ENCODE measurements around the gene AIG1. TPM values are rescaled to one million over a fixed set of nuclear protein-coding genes. Genes with fewer than 3 reads are reported as not detected.

The AIG1 gene
- total RNA-seq, 4 donors from 2014 or later = 18.1 to 47.3 (median 22.9) TPM

DNA sequence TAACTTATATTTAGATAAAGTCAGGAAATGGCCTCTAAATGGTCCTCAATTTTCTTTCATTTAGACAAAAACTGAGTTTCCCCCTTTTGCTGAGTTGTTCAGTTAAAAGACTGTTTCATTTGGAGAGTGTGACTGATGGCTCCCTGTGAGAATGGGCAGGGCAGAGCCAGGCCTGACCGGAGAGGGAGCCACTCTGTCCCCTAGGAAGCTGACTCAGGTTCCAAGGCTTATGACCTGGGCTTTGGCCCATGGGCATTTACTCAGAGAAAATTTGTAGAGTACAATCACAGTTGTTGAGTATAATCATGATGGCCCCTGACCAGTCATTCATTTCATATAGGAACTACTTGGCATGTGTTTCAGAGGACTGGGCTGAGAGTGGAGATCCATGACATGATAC is 37.0 kb upstream of the AIG1 start:
- TF ChIP-seq, protein P1, sequence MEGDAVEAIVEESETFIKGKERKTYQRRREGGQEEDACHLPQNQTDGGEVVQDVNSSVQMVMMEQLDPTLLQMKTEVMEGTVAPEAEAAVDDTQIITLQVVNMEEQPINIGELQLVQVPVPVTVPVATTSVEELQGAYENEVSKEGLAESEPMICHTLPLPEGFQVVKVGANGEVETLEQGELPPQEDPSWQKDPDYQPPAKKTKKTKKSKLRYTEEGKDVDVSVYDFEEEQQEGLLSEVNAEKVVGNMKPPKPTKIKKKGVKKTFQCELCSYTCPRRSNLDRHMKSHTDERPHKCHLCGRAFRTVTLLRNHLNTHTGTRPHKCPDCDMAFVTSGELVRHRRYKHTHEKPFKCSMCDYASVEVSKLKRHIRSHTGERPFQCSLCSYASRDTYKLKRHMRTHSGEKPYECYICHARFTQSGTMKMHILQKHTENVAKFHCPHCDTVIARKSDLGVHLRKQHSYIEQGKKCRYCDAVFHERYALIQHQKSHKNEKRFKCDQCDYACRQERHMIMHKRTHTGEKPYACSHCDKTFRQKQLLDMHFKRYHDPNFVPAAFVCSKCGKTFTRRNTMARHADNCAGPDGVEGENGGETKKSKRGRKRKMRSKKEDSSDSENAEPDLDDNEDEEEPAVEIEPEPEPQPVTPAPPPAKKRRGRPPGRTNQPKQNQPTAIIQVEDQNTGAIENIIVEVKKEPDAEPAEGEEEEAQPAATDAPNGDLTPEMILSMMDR (IDR thresholded peaks at IDR 0.05) = no peak
- no peak for ATAC-seq (ENCODE audit: low FRiP score)

DNA sequence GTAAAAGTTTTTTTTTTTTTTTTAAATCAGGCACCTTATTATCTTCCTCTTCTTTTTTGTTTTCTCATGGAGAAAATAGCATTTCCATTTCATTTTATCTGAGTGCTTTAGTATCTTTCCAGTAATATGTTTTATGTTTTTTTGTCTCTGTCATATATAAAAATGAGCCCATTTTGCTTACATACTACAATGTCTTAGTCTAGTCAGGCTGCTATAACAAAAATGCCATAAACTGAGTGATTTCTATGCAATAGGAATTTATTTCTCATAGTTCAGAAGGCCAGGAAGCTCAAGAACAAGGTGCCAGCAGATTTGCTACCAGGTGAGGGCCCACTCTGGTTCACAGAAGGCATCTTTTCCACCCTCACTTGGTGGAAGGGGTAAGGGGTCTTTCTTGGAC is 35.7 kb upstream of the AIG1 start:
- no peak for ATAC-seq (ENCODE audit: low FRiP score)
- DNase-seq (ENCODE audit: low spot score) = no peak
- TF ChIP-seq, protein P1 (IDR thresholded peaks at IDR 0.05) = no peak

More for the DNA sequence above, 37.0 kb upstream of the AIG1 start:
- DNase-seq (ENCODE audit: low spot score) = no peak

DNA sequence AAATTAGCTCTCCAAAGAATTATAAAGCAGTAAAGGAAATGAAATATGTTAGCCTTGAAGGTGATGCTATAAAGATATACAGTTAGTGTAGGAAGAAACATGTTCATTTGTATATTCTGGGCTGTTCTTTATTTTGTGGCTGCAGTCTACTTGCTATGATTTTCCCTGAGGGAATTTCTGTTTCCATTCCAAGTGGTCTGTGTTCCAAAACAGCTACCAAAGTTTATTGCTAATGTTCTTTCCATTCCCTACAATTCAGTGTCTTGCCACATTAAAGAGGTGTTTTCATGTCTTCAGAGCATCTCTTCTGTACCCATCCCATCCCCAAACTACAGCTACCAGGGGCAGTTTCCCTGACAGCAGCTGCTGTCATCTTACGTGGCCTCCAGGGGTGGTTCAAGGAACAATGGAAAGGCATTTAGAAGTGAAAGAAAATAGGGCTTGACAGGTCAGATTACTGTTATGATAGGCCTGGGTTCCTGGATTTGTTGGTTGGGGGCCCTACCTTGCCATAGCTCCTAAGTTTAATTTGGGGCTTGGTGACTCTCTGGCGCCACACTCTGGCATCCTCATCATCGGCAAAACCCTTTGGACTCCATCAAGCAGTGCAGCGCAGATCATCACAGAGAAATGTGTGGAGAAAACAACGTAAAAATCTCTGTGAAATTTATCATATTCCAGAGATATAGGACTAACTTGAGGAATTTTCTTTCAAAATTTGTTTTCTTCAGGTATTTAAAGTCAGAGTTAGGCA is 33.8 kb upstream of the AIG1 start:
- no peak for DNase-seq (ENCODE audit: low spot score)
- TF ChIP-seq, protein P1 (IDR thresholded peaks at IDR 0.05) = peak in 1 of 3 donors; percentile 15
- ATAC-seq (ENCODE audit: low FRiP score) = no peak

DNA sequence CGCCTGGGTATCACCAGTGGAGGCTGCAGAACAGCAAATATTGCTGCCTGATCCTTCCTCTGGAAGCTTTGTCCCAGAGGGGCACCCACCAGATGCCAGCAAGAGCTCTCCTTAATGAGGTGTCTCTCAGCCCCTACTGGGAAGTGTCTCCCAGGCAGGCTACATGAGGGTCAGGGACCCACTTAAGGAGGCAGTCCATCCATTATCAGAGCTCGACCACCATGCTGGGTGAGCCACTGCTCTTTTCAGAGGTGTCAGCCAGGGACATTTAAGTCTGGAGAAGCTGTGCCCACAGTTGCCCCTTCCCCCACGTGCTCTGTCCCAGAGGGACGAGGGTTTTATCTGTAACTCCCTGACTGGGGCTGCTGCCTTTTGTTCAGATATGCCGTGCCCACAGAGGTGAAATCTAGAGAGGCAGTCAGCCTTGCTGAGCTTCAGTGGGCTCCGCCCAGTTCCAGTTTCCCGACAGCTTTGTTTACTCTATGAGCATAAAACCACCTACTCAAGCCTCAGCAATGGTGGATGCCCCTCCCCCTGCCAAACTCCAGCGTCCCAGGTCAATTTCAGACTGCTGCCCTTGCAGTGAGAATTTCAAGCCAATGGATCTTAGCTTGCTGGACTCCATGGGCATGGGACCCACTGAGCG is 25.9 kb upstream of the AIG1 start:
- DNase-seq (ENCODE audit: low spot score) = no peak
- no peak for ATAC-seq (ENCODE audit: low FRiP score)
- TF ChIP-seq, protein P1 (IDR thresholded peaks at IDR 0.05) = no peak

DNA sequence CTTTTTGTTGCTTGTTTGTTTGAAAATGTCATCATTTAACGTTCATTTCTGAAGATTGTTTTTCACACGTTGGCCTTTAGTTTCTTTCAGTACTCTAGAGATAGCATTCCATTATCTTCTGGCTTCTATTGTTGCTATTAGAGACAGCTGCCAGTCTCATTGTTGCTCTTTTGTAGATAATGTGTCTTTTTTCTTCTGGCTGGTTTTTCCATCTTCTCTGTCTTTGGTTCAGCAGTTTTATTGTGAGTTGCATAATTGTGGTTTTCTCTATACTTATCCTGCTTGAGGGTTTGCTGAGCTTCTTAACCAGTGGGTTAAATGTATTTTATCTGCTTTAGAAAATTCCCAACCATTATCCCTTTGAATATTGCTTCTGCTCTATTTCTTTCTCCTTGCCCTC is 23.2 kb upstream of the AIG1 start:
- no peak for DNase-seq (ENCODE audit: low spot score)
- TF ChIP-seq, protein P1 (IDR thresholded peaks at IDR 0.05) = no peak
- ATAC-seq (ENCODE audit: low FRiP score) = no peak

DNA sequence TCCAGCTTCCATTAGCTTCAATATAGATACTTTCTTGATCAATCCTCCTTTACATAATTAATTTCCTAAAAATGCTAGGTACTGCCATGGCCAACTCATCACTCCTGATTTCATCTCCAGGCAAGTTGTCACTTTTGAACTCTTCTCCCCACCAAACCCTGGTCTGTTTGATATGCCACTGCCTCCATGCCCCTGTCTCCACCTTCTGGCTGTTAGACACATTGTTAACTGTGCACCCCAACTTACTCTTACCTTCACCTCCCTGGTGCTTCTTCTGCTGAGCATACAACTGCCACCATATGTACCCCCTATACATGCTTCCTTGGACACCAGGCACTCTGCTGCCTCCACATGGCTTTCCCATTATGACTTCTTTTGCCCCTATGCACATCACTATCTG is 21.9 kb upstream of the AIG1 start:
- ATAC-seq (ENCODE audit: low FRiP score) = no peak

More for the DNA sequence above, 21.9 kb upstream of the AIG1 start:
- TF ChIP-seq, protein P1 (IDR thresholded peaks at IDR 0.05) = no peak
- DNase-seq (ENCODE audit: low spot score) = no peak

All from omental fat pad (tissue), 4 donors.